Muscle of back (tissue), 11 donors: Measurements from ENCODE around the gene GPHN. TPM values are rescaled to one million over a fixed set of nuclear protein-coding genes. Genes with fewer than 3 reads are reported as not detected.

Experiments used
- DNase-seq, 3 donors: peaks; one replicate each; pipeline versions ENCODE4 v3.0.0 to v3.0.0-alpha.2; 2013
- polyA plus RNA-seq, 10 donors: library from polyadenylated mRNA; unstranded; fragments of 120-200 nt; gene quantifications; one replicate each; pipeline ENCODE4 v1.2.1, GENCODE V29; 2013; ENCODE audit not compliant: insufficient read length in 10 of 10

GPHN gene
- polyA plus RNA-seq, 10 donors = 14.2 to 22.4 (median 17.0) TPM

DNA sequence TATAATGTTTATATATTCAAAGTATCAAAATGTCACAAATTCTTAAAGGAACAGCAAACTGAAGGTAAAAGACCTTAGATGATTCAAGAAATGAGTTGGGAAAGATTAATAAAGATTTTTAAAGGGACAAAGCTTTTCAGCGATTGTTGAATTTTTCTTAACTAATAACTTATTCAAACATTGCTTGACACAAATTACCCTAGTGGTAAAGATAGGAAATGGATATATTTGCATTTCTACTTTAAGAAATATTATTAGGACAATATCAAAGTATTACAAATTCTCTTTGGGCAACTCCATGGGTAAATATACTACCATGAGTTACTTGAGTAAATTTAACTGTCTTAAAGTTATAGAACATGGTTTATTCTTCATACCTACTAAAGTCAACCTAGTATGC lies 415.3 kb downstream of the GPHN start:
- no peak for DNase-seq

GRCh38 chr14:66939409-66939808 lies 431.5 kb downstream of the GPHN start:
- DNase-seq = no peak

DNA sequence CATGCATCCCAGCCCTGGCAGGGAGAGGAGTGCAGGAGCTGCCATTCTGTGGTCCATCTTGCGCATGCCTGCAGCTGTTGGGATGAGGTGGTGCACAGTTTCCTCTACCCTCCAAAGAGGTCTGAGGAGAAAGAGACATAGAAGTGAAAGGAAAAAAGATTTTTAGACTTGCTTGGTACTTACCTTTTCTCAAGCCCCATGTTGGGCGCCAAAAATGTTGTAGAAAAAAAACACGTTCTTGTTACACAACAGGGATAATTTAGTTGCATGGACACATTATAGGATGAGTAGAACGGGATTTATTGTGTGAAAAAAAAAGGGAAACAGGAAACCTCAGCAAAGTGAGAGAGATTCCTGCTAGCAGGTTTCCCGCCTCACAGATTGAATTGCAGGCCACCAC lies 436.9 kb downstream of the GPHN start:
- peak; percentile 2 to 16 (median 12) for DNase-seq

DNA sequence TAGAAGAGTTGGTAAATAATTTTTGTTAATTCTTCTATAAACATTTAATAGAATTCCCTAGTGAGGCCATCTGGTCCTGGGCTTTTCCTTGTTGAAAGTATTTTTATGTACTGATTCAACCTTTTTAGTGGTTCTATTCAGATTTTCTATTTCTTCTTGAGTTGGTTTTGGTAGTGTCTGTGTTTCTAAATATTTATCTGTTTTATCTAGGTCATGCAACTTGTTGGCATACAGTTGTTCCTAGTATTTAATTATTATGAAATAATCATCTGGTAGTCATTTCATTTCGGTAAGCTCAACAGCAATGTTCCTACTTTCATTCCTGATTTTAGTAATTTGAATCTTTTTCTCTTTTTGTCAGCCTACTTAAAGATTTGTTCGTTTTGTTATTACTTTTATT lies 447.2 kb downstream of the GPHN start:
- no peak for DNase-seq

DNA sequence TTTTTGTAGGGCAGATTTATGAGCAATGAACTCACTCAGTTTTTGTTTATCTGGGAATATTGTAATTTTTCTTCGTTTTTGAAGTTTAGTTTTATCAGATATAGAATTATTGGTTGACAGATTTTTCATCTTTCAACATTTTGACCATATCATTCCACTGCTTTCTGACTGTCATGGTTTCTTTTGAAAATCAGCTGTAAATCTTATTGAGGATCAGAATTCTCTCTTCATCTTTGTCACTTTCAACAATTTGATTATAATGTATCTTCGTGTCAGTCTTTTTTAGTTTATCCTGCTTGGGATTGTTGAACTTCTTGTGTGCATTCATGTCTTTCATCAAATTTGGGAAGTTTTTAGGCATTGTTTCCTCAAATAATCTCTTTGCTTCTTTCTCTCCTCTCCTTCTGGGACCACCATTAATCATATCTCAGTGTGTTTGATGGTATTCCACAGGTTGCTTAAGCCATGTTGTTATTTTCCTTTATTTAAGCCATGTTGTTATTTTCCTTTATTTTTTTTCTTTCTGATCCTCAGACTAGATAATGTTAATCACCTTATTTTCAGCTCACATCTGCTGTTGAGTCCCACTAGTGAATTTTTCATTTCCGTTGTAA lies 451.6 kb downstream of the GPHN start:
- no peak for DNase-seq

GRCh38 chr14:66965831-66966230 lies 457.9 kb downstream of the GPHN start:
- peak in 1 of 3 donors; percentile 9 for DNase-seq

GRCh38 chr14:66972469-66972868 lies 464.5 kb downstream of the GPHN start:
- DNase-seq = no peak

DNA sequence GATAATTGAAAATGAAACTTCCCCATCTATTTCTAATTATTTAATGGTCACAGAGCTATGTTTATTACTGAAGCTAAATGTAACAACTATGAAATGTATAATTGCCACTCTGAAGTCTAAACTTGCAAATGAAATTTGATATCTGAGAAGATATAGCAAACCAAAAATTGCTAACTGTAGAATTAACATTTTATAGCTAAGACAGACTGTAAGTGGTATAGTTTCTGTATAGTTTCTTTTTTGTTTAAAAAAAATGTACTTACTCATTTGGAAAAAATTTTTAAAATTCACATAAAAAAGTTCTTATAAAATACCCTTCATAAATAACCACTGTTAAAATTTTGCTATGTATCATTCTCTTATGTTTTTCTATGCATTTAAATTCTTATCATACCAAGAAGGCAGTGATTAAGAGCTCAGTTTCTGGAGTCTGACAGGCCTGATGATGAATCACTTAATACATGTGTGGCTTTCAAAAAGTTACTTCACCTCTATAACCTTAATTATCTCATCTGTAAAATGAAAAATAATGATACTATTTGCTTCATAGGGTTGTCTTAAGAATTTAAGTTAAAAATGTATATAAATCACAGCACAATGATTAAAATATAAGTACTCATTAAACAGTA lies 466.6 kb downstream of the GPHN start:
- DNase-seq = peak in 1 of 3 donors; percentile 48

- DNase-seq = no peak
Observed at GRCh38 chr14:66975251-66975650, 467.3 kb downstream of the GPHN start.

GRCh38 chr14:66979101-66979974 lies 471.4 kb downstream of the GPHN start:
- DNase-seq = no peak

- no peak for DNase-seq
Observed at GRCh38 chr14:66982247-66982646, 474.3 kb downstream of the GPHN start.

DNA sequence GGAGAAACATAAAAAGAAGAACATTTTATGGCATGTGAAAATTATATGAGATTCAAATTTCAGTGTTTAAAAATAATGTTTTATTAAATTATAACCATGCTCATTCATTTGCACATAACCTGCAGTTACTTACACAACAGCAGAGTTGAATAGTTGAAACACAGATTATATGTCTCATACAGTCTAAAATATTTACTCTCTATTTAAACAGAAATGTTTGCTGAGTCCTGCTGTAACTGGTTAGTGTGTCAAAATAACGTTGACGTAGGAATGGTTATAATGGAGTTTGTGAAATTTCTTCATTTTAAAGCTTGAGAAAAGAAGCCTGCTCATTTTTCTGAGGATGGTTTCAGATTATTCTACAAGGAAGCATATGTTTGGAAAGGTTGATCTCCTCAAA lies 484.8 kb downstream of the GPHN start:
- no peak for DNase-seq

DNA sequence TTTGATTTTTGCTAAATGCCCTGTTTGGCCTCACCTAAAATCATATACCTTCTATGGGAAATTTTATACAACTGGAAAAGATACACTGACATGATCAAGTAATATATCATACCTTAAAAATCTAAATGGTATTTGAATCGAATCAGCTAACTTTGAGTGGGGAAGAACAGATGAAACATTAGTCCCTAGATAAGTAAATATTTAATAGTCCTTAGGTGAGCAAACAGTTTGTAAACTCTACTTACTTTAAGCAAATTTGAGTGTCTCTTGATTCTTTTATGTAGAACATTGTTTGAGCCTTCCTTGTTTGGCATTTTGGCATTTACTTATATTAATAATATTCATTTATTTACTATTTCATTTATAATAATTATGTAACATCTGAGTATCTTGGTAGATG lies 485.6 kb downstream of the GPHN start:
- DNase-seq = no peak

- DNase-seq = no peak
Observed at GRCh38 chr14:66998013-66998412, 490.1 kb downstream of the GPHN start.

DNA sequence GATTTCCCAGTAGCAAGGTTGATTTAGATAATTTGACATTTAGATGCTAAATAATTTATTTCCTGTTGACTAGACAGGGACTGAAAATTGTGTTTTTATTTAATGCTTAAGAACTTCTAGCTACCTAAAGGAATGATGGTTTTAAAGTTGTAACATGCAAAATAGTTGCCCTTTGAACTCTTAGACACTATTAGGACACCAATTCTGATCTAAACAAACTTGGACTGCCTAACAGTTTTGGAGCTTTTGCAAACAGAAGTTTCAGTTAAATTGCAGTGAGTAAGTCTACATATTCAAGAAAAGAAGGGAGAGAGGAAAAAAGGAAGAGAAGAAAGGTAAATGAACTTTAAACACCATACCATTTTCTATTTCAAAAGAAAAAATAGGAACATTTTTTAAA lies 492.0 kb downstream of the GPHN start:
- no peak for DNase-seq

DNA sequence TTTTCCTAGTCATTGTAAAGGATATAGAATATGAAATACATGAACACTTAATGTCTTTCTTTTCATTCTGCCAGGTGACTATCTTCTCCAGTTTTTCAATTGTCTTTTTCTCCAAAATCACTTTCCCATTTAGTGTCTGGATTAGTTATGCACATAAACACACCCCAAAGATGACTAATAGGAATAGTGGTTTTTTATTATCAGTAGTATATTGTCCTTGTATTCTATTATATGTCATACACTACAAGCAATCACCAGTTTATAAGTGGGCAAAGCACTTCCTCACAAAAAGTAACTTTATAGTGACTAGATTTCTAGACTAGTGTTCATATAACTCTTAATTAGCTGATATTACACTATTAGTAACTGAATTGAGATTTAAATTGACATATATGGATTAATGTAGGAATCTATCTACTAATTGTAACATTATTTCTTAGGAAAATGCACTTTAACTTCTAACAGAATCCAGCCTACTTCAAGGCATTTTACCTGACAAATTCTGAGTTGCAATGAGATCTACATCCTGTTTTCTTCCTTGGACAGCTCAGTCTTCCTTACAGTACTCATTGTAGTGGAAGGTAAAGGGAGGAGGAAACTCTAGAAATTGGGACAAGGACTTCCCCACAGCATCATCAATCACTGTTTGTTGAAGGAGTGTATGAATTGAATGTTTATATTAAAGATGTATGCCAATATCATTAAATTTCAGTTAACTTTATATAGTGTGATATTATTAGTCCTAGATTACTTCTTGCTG lies 495.2 kb downstream of the GPHN start:
- no peak for DNase-seq

- peak in 1 of 3 donors; percentile 5 for DNase-seq
Observed at GRCh38 chr14:67004521-67004920, 496.6 kb downstream of the GPHN start.

GRCh38 chr14:67010602-67011001 lies 502.7 kb downstream of the GPHN start:
- no peak for DNase-seq

DNA sequence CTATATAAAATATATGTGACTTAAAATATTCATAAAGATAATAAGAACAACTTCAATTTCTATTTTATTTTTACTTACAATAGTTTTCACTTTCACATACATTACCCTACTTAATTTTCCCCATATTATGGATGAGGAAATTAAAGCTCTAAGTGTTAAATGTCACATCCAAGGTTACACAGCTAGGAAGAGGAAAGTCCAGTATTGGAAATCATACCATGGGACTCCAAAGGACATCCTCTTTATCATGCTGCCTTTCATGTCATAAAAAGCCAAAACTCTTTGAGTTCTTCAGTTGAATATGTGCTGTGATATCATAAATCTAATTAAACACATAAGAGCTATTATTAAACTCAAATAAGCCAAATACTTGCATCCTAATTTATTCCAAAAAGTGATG lies 508.9 kb downstream of the GPHN start:
- DNase-seq = no peak

- no peak for DNase-seq
Observed at GRCh38 chr14:67018720-67019119, 510.8 kb downstream of the GPHN start.

GRCh38 chr14:67019796-67020195 lies 511.8 kb downstream of the GPHN start:
- no peak for DNase-seq
